RCC 7860 (cell line): ENCODE data around the gene INSL3.
"Not testable (repeated sequence)": the region's sequence is repeated elsewhere in the genome, so short reads cannot be mapped to it uniquely, and the experiment has no call there.

Source experiments
- DNase-seq: peaks from one replicate; pipeline ENCODE4 v3.0.0-alpha.2; 2015; ENCODE audit warnings: low spot score
- FAIRE-seq: peaks from 2 replicates; lab custom pipeline; 2012; peaks lifted over from hg19 to GRCh38; lab: Jason Lieb, UNC

Gene INSL3

GRCh38 chr19:17826508-17827056, 5.3 kb upstream of the INSL3 start:
- no peak for DNase-seq

GRCh38 chr19:17824339-17824738, 3.0 kb upstream of the INSL3 start:
- FAIRE-seq, result no peak
- no peak for DNase-seq

More at GRCh38 chr19:17826508-17827056, 5.3 kb upstream of the INSL3 start:
- no peak for FAIRE-seq

GRCh38 chr19:17817668-17818363, 3.5 kb downstream of the INSL3 start:
- DNase-seq (no peak), FAIRE-seq (no peak)

GRCh38 chr19:17812099-17812498, 9.2 kb downstream of the INSL3 start:
- no peak for FAIRE-seq
- no peak for DNase-seq

- no peak for DNase-seq
- FAIRE-seq, result no peak
Measured at GRCh38 chr19:17811681-17812080, 9.6 kb downstream of the INSL3 start.

- DNase-seq (no peak), FAIRE-seq (no peak)
Measured at GRCh38 chr19:17811103-17811502, 10.2 kb downstream of the INSL3 start.

- FAIRE-seq, result no peak
- DNase-seq, result no peak
Measured at GRCh38 chr19:17807731-17808316, 13.5 kb downstream of the INSL3 start.

- FAIRE-seq (no peak), DNase-seq (no peak)
Measured at GRCh38 chr19:17806945-17807344, 14.4 kb downstream of the INSL3 start.

GRCh38 chr19:17805427-17805826, 15.9 kb downstream of the INSL3 start:
- FAIRE-seq (no peak), DNase-seq (no peak)

GRCh38 chr19:17803264-17803896, 17.9 kb downstream of the INSL3 start:
- DNase-seq (no peak), FAIRE-seq (no peak)

GRCh38 chr19:17802137-17802858, 19.0 kb downstream of the INSL3 start:
- no peak for DNase-seq
- FAIRE-seq, result no peak

- DNase-seq, FAIRE-seq: not testable (repeated sequence)
Measured at GRCh38 chr19:17798599-17798998, 22.7 kb downstream of the INSL3 start.

- peak; percentile 80 for FAIRE-seq
- DNase-seq, result peak; percentile 80
Measured at GRCh38 chr19:17797424-17798201, 23.7 kb downstream of the INSL3 start.

- DNase-seq (no peak), FAIRE-seq (no peak)
Measured at GRCh38 chr19:17796838-17797423, 24.4 kb downstream of the INSL3 start.

GRCh38 chr19:17796013-17796837, 25.1 kb downstream of the INSL3 start:
- FAIRE-seq, result no peak

GRCh38 chr19:17795495-17795856, 25.8 kb downstream of the INSL3 start:
- DNase-seq (no peak), FAIRE-seq (no peak)

More at GRCh38 chr19:17796013-17796837, 25.1 kb downstream of the INSL3 start:
- no peak for DNase-seq

GRCh38 chr19:17794731-17795494, 26.4 kb downstream of the INSL3 start, which contains the start of gene B3GNT3:
B3GNT3 (plus strand) TSS chr19:17795138; CDS start chr19:17807808, 12,670 bp downstream.
- DNase-seq (peak; percentile 14), FAIRE-seq (no peak)

- FAIRE-seq (no peak), DNase-seq (no peak)
Measured at GRCh38 chr19:17794412-17794730, 26.9 kb downstream of the INSL3 start.
